Measurements from ENCODE around the gene CCDC71L.
A peak's percentile ranks its signal among the peaks of the same experiment; 100 is the strongest.

The CCDC71L gene

DNA sequence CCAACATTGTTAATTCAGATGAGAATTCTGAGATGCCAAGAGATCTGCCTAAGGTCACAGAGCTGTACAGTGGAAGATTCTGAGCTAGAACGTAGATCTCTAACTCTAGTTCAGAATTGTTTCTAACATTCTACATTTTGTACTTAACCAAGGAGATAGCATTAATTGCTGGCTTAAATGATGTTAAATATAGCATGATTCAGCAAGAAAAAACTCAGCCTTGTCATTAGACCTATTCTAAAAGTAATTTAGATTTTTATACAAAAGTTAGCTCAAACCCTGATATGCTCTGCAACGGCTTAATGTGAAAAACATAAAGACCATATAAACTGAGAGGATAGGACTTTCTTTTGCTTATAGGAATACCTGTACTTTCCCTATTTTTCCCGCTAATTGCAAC is 3.4 kb upstream of the CCDC71L start:
- H3K27ac ChIP-seq (ENCODE audit: low read depth, low read length) = no peak overlapping the region
- no peak overlapping the region for H2BK120ac ChIP-seq (ENCODE audit: insufficient read depth, low read length, poor library complexity)
- no peak overlapping the region for H4K8ac ChIP-seq (ENCODE audit: low read depth, low read length)
- H3K18ac ChIP-seq (ENCODE audit: low read length) = no peak overlapping the region
- no peak for DNase-seq
- WGBS (ENCODE audit: extremely low coverage, insufficient coverage, insufficient read length) = no CpG with 5 or more reads among the region's 3 CpGs
- no peak overlapping the region for H3K23ac ChIP-seq (ENCODE audit: low read length)
- no peaks in the 10 kb centered on the region for H3K27me3 ChIP-seq (ENCODE audit: insufficient read depth, low read length)
- H2BK12ac ChIP-seq (ENCODE audit: low read length) = no peak overlapping the region
- no peaks in the 10 kb centered on the region for H3K36me3 ChIP-seq (ENCODE audit: control insufficient read depth in 1 of 2, insufficient read depth in 2 of 2, low read length in 2 of 2)
- H3K79me2 ChIP-seq (ENCODE audit: control insufficient read depth, insufficient read depth, low read length, poor library complexity) = peaks cover 8% of the 10 kb centered on the region
- no peak overlapping the region for H3K14ac ChIP-seq (ENCODE audit: low read length)
- no peak overlapping the region for H3K9ac ChIP-seq (ENCODE audit: low read length)
- H2BK5ac ChIP-seq (ENCODE audit: low read depth, low read length, poor library complexity) = no peak overlapping the region
- H3K4ac ChIP-seq (ENCODE audit: low read depth, low read length) = no peak overlapping the region
- H3K4me1 ChIP-seq (ENCODE audit: control insufficient read depth in 1 of 2, insufficient read depth in 2 of 2, low read length in 2 of 2) = no peaks in the 10 kb centered on the region
- no peak overlapping the region for H3K4me3 ChIP-seq (ENCODE audit: low read depth, low read length)
- H2AK5ac ChIP-seq (ENCODE audit: low read length) = no peak overlapping the region
- H2AFZ ChIP-seq (ENCODE audit: insufficient read depth, low read length, poor library complexity) = no peak overlapping the region
- no peak overlapping the region for H4K12ac ChIP-seq (ENCODE audit: low read depth, low read length)
- no peaks in the 10 kb centered on the region for H3K9me3 ChIP-seq (ENCODE audit: insufficient read depth, low read depth, low read length)
- no peak overlapping the region for H4K91ac ChIP-seq (ENCODE audit: low read depth, low read length)
- no peak overlapping the region for H3K4me2 ChIP-seq (ENCODE audit: low read length)
- H3K79me1 ChIP-seq (ENCODE audit: low read length) = peaks cover 12% of the 10 kb centered on the region

GRCh38 chr7:106659963-106660861 is 746 bp downstream of the CCDC71L start:
- peak overlapping the region; percentile 45 for H4K12ac ChIP-seq (ENCODE audit: low read depth, low read length)
- peak overlapping the region; percentile 83 for H2BK5ac ChIP-seq (ENCODE audit: low read depth, low read length, poor library complexity)
- peak overlapping the region; percentile 70 for H3K4me2 ChIP-seq (ENCODE audit: low read length)
- peak overlapping the region; percentile 97 for H4K8ac ChIP-seq (ENCODE audit: low read depth, low read length)
- H3K79me2 ChIP-seq (ENCODE audit: control insufficient read depth, insufficient read depth, low read length, poor library complexity) = peaks cover 8% of the 10 kb centered on the region
- peak overlapping the region; percentile 72 for H3K9ac ChIP-seq (ENCODE audit: low read length)
- H3K27me3 ChIP-seq (ENCODE audit: insufficient read depth, low read length) = no peaks in the 10 kb centered on the region
- H3K4me1 ChIP-seq (ENCODE audit: control insufficient read depth in 1 of 2, insufficient read depth in 2 of 2, low read length in 2 of 2) = no peaks in the 10 kb centered on the region
- DNase-seq = peak; percentile 55 to 68
- H3K9me3 ChIP-seq (ENCODE audit: insufficient read depth, low read depth, low read length) = no peaks in the 10 kb centered on the region
- peak overlapping the region; percentile 98 for H4K91ac ChIP-seq (ENCODE audit: low read depth, low read length)
- peak overlapping the region; percentile 99 for H3K14ac ChIP-seq (ENCODE audit: low read length)
- peak overlapping the region; percentile 98 for H3K18ac ChIP-seq (ENCODE audit: low read length)
- H3K4me3 ChIP-seq (ENCODE audit: low read depth, low read length) = peak overlapping the region; percentile 86
- H3K79me1 ChIP-seq (ENCODE audit: low read length) = peaks cover 12% of the 10 kb centered on the region
- peak overlapping the region; percentile 85 for H2BK12ac ChIP-seq (ENCODE audit: low read length)
- peak overlapping the region; percentile 74 for H3K27ac ChIP-seq (ENCODE audit: low read depth, low read length)
- peak overlapping the region; percentile 82 for H2AFZ ChIP-seq (ENCODE audit: insufficient read depth, low read length, poor library complexity)
- peak overlapping the region; percentile 90 for H3K4ac ChIP-seq (ENCODE audit: low read depth, low read length)
- peak overlapping the region; percentile 88 for H2AK5ac ChIP-seq (ENCODE audit: low read length)
- no peaks in the 10 kb centered on the region for H3K36me3 ChIP-seq (ENCODE audit: control insufficient read depth in 1 of 2, insufficient read depth in 2 of 2, low read length in 2 of 2)
- peak overlapping the region; percentile 97 for H2BK120ac ChIP-seq (ENCODE audit: insufficient read depth, low read length, poor library complexity)
- H3K23ac ChIP-seq (ENCODE audit: low read length) = no peak overlapping the region
- WGBS (ENCODE audit: extremely low coverage, insufficient coverage, insufficient read length) = no CpG with 5 or more reads among the region's 101 CpGs

GRCh38 chr7:106659166-106659962 is 1.6 kb downstream of the CCDC71L start:
- H3K79me2 ChIP-seq (ENCODE audit: control insufficient read depth, insufficient read depth, low read length, poor library complexity) = peaks cover 8% of the 10 kb centered on the region
- H3K9ac ChIP-seq (ENCODE audit: low read length) = peak overlapping the region; percentile 57
- H4K12ac ChIP-seq (ENCODE audit: low read depth, low read length) = peak overlapping the region; percentile 2
- H3K23ac ChIP-seq (ENCODE audit: low read length) = no peak overlapping the region
- DNase-seq = no peak
- peak overlapping the region; percentile 98 for H4K91ac ChIP-seq (ENCODE audit: low read depth, low read length)
- no peaks in the 10 kb centered on the region for H3K36me3 ChIP-seq (ENCODE audit: control insufficient read depth in 1 of 2, insufficient read depth in 2 of 2, low read length in 2 of 2)
- peak overlapping the region; percentile 70 for H3K4me2 ChIP-seq (ENCODE audit: low read length)
- peak overlapping the region; percentile 24 for H2AFZ ChIP-seq (ENCODE audit: insufficient read depth, low read length, poor library complexity)
- H3K4ac ChIP-seq (ENCODE audit: low read depth, low read length) = peak overlapping the region; percentile 25
- H2BK5ac ChIP-seq (ENCODE audit: low read depth, low read length, poor library complexity) = peak overlapping the region; percentile 10
- no peaks in the 10 kb centered on the region for H3K27me3 ChIP-seq (ENCODE audit: insufficient read depth, low read length)
- peak overlapping the region; percentile 86 for H3K4me3 ChIP-seq (ENCODE audit: low read depth, low read length)
- H3K79me1 ChIP-seq (ENCODE audit: low read length) = peaks cover 12% of the 10 kb centered on the region
- H3K9me3 ChIP-seq (ENCODE audit: insufficient read depth, low read depth, low read length) = no peaks in the 10 kb centered on the region
- H4K8ac ChIP-seq (ENCODE audit: low read depth, low read length) = peak overlapping the region; percentile 79
- H2BK12ac ChIP-seq (ENCODE audit: low read length) = peak overlapping the region; percentile 74
- peak overlapping the region; percentile 95 for H3K14ac ChIP-seq (ENCODE audit: low read length)
- H2AK5ac ChIP-seq (ENCODE audit: low read length) = no peak overlapping the region
- peak overlapping the region; percentile 80 for H3K18ac ChIP-seq (ENCODE audit: low read length)
- WGBS (ENCODE audit: extremely low coverage, insufficient coverage, insufficient read length) = no CpG with 5 or more reads among the region's 12 CpGs
- no peaks in the 10 kb centered on the region for H3K4me1 ChIP-seq (ENCODE audit: control insufficient read depth in 1 of 2, insufficient read depth in 2 of 2, low read length in 2 of 2)
- H3K27ac ChIP-seq (ENCODE audit: low read depth, low read length) = peak overlapping the region; percentile 74
- peak overlapping the region; percentile 14 for H2BK120ac ChIP-seq (ENCODE audit: insufficient read depth, low read length, poor library complexity)

- Histone ChIP-seq H3K36me3 (ENCODE audit: control insufficient read depth in 1 of 2, insufficient read depth in 2 of 2, low read length in 2 of 2) (no peaks in the 10 kb centered on the region), H2BK12ac (ENCODE audit: low read length) (no peak overlapping the region), H3K4ac (ENCODE audit: low read depth, low read length) (no peak overlapping the region), H3K23ac (ENCODE audit: low read length) (no peak overlapping the region), H3K9me3 (ENCODE audit: insufficient read depth, low read depth, low read length) (no peaks in the 10 kb centered on the region), H2BK5ac (ENCODE audit: low read depth, low read length, poor library complexity) (no peak overlapping the region), H3K9ac (ENCODE audit: low read length) (no peak overlapping the region), H4K12ac (ENCODE audit: low read depth, low read length) (no peak overlapping the region), H3K4me2 (ENCODE audit: low read length) (no peak overlapping the region), H2BK120ac (ENCODE audit: insufficient read depth, low read length, poor library complexity) (no peak overlapping the region), H4K8ac (ENCODE audit: low read depth, low read length) (no peak overlapping the region), H3K18ac (ENCODE audit: low read length) (no peak overlapping the region), H3K4me1 (ENCODE audit: control insufficient read depth in 1 of 2, insufficient read depth in 2 of 2, low read length in 2 of 2) (no peaks in the 10 kb centered on the region), H3K4me3 (ENCODE audit: low read depth, low read length) (no peak overlapping the region), H3K14ac (ENCODE audit: low read length) (no peak overlapping the region), H4K91ac (ENCODE audit: low read depth, low read length) (no peak overlapping the region), H3K27ac (ENCODE audit: low read depth, low read length) (no peak overlapping the region), H2AK5ac (ENCODE audit: low read length) (no peak overlapping the region), H3K79me2 (ENCODE audit: control insufficient read depth, insufficient read depth, low read length, poor library complexity) (peaks cover 8% of the 10 kb centered on the region), H2AFZ (ENCODE audit: insufficient read depth, low read length, poor library complexity) (no peak overlapping the region), H3K79me1 (ENCODE audit: low read length) (peaks cover 12% of the 10 kb centered on the region), H3K27me3 (ENCODE audit: insufficient read depth, low read length) (no peaks in the 10 kb centered on the region)
- no peak for DNase-seq
- WGBS (ENCODE audit: extremely low coverage, insufficient coverage, insufficient read length) = no CpG with 5 or more reads among the region's 6 CpGs
Observed at GRCh38 chr7:106658316-106659165, 2.4 kb downstream of the CCDC71L start.
